Aortic smooth muscle cell (primary cell): ENCODE measurements around the gene LIN52. TPM values are rescaled to one million over a fixed set of nuclear protein-coding genes. Genes with fewer than 3 reads are reported as not detected.

Source experiments
- total RNA-seq: library from RNA; depleted of rRNA; stranded (reverse); fragments of >200 nt; gene quantifications from 2 replicates; pipeline ENCODE4 v1.2.3, GENCODE V29; 2014

Gene LIN52, protein sequence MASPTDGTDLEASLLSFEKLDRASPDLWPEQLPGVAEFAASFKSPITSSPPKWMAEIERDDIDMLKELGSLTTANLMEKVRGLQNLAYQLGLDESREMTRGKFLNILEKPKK
- total RNA-seq, result 8.6 and 9.5 TPM in 2 replicates

DNA sequence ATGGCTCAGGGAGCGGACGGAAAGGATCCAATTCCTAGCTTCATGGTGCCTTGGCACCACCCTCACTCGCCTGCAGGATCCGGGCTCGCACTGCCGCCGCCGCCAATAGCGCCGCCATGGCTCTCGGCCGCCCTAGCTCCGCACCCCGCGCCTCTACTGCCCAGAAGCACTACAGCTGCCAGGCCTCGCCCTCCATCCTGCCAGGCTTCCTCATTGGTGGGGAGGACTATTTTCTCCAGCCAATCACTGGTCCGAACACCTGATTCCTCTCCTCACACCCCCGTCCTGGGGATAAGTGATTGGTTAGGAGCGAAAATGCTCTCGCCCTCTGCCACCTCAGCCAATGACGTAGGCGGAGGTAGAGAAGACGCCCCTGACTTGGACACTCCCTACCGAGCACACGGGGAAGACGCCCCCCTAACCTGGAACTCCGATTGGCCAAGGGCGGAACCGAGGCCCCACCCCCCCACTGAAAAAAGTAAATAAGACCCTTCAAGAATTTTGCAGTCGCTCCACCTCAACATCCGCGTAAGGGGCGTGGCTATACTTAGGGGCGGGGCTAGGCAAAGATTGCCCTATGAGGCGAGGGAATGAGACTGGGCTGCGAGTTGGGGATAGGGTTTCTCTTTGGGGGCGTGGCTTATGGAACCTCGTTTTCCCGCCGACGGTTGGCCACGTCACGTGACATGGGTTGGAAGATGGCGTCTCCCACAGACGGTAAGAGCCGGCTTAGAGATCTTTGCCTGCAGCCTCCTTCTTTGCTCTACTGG is at the start of gene LIN52, which contains the start of gene ALDH6A1:
TSS of gene LIN52 (plus strand) at position 680 of the 770 bp plus-strand sequence. CDS start at position 699, 19 bp downstream.
TSS of gene ALDH6A1 (minus strand) at position 177 of the 770 bp plus-strand sequence. CDS start at position 118, 59 bp downstream.

DNA sequence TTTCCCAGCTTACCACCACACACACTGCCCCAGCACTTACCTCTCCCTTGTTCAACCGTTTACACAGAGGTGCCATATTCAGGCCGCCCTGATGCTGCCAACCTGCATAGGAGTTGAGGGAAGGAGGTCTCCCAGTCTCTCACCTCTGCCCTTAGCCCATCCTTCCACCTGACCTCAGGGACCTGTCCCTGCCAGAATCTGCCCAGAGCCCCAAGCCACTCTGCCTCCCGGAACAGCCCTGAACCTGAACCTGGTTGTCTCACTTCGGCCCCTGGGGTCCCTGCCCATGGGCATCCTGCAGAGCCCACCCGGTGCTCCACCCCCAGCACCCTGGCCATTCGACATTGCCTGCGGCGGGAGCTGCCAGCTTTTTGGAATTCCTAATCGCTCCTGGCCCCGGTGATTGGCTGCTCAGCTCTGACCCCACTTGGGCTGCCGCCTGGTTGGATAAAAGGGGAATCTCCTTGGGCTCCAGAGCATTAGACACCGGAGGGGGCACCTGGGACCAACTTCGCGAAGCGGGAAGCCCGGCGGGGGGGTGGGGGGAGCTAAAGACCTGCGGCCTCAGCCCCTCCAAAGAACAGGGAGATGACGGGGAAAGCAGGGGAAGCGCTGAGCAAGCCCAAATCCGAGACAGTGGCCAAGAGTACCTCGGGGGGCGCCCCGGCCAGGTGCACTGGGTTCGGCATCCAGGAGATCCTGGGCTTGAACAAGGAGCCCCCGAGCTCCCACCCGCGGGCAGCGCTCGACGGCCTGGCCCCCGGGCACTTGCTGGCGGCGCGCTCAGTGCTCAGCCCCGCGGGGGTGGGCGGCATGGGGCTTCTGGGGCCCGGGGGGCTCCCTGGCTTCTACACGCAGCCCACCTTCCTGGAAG is 154.5 kb downstream of the LIN52 start, which contains the start of gene VSX2:
TSS of gene VSX2 (plus strand) at position 476 of the 874 bp plus-strand sequence. CDS start at position 589, 113 bp downstream.

Other genes with a start within 250 kb of the LIN52 start
- gene PTGR2, start 233.1 kb upstream of the LIN52 start, total RNA-seq, result 5.8 and 6.6 TPM in 2 replicates
- gene ZNF410, start 198.1 kb upstream of the LIN52 start, total RNA-seq, result 71.4 and 71.6 TPM in 2 replicates
- 4.2 TPM in 2 replicates for gene FAM161B, start 134.9 kb upstream of the LIN52 start, total RNA-seq
- gene COQ6, start 134.7 kb upstream of the LIN52 start, total RNA-seq, result 16.6 and 21.0 TPM in 2 replicates
- gene ENTPD5, start 65.7 kb upstream of the LIN52 start, total RNA-seq, result 9.2 and 11.4 TPM in 2 replicates
- 7.8 and 9.3 TPM in 2 replicates for gene BBOF1, start 65.6 kb upstream of the LIN52 start, total RNA-seq
- 21.0 and 26.8 TPM in 2 replicates for gene ALDH6A1, start 503 bp upstream of the LIN52 start, total RNA-seq
- gene VSX2, start 154.5 kb downstream of the LIN52 start, total RNA-seq, result not detected in 2 replicates
- 18.5 and 20.0 TPM in 2 replicates for gene ABCD4, start 218.0 kb downstream of the LIN52 start, total RNA-seq